HG03439 (cell line): Measurements from ENCODE around the gene JAML.
"Not testable (repeated sequence)": the region's sequence is repeated elsewhere in the genome, so short reads cannot be mapped to it uniquely, and the experiment has no call there.

Experiments used
- ATAC-seq: cut with Tn5 transposase; IDR thresholded peaks from one replicate; pipeline ENCODE4 v1.9.1; 2021; ENCODE audit warnings: mild to moderate bottlenecking, moderate library complexity; ENCODE audit not compliant: unreplicated experiment

Gene JAML

DNA sequence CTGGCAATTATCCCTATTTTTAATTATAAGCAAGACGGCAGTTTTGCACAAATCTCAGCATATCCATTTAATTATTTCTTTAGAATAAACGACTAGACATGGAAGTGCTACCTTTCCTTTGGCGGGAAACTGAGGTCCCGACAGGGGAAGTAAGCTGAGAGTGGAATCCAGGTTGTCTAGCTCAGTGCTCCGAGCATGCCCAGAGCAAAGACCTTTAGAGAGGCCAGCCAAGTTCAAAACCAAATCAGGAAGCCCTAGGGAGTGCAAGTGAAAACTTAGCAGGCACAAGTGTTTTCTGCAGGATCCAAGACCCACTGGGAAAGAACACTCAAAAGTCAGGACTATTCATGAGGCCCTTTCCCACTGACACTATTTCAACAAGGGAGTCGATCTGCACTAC is 25.7 kb downstream of the JAML start:
- no peak for ATAC-seq

DNA sequence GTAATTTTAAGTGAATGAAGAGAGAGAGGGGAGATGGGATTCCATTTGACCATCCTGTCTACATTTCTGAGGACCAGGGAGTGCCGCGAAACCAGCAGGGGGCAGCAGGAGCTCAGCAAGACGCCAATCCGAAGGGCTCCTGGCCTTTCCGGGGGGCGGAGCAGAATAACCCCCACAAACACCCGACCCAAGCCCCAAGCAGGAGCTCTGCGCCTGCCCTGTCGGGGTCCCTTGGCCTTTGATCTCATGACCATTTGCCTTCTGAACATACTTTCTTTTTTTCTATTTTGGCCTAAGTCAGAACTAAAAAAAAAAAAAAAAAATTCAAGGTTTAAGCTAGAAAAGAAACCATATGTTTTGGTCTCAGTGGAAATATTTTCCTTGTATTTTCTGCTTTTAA is 26.4 kb downstream of the JAML start:
- ATAC-seq = no peak

GRCh38 chr11:118194835-118195627 is 29.8 kb downstream of the JAML start:
- ATAC-seq = no peak

DNA sequence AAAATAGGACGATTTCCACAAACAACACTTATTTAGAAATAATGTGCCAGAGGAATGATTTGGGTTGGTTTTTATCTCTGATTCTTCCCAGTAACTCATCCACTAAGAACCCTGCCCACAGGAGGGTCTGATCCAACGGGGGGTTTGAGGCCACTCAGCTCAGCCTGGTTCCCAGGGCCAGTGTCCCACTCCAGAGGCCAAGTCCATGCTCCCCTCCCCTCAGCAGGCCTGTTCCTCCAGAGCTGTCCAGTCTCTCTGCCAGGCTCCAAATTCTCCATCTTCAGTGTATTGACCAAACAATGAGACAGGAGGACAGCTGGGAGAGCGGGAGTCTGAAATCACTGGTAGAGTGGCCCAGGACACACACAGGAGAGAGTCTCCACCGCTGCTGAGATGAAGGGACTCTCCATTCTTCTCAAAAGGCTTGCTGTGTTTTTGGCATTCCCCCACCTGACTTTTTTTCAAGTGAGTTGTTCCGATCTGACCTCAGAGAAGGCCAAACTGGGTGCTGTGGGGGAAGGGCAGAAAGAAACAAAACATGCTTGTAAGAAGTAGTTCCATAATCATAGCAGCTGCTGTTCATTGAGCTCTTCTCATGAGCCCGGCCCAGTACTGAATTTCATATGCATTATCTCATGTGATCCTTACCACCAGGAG is 30.8 kb downstream of the JAML start:
- no peak for ATAC-seq

- ATAC-seq = not testable (repeated sequence)
Observed at GRCh38 chr11:118192817-118193216, 32.0 kb downstream of the JAML start.

DNA sequence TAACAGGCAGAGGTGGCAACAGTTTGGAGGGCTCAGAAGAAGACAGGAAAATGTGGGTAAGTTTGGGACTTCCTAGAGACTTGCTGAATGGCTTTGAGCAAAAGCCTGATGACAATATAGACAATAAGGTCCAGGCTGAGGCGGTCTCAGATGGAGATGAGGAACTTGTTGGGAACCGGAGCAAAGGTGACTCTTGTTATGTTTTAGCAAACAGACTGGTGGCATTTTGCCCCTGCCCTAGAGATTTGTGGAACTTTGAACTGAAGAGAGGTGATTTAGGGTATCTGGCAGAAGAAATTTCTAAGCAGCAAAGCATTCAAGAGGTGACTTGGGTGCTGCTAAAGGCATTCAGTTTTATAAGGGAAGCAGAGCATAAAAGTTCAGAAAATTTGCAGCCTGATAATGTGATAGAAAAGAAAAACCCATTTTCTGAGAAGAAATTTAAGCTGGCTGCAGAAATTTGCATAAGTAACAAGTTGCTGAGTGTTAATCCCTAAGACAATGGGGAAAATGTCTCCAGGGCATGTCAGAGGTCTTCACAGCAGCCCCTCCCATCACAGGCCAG is 33.8 kb downstream of the JAML start:
- ATAC-seq = not testable (repeated sequence)

DNA sequence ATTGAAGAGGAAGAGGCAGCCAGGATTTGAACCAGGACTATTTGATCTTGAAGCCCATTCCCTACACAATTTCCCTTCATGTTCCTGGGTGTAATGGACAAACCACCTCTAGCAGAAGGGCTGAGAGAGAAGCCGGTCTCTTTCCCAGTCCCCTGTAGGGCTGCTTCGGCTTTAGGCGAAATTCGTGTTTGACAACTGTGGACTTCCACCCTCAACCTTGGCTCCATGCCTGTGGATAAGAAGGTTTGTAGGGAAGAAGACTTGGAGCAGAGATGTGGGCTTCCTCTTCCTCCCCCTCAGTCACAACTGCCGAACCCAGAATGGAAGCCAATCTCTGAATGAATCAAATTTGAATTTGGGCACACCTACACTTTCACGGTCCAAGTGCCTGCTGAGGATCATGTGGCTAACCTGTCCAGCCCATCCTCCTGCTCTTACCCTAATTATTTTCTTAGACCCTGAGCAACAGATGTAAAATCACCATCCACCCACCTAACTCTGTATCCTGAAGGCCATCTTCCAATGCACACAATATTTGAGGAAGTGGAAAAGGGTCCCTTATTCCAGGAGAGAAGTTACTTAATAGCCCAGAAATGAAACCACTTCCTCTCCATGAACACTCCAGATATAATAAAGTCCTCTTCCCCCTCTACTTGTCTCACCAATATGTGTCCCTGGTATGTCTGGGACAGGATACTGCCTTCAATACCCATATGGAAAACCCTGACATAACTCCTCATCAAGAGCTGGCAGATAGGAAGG is 38.3 kb downstream of the JAML start:
- ATAC-seq = no peak

- ATAC-seq = no peak
Observed at GRCh38 chr11:118184784-118185579, 39.8 kb downstream of the JAML start.

GRCh38 chr11:118183691-118184090 is 41.1 kb downstream of the JAML start:
- not testable (repeated sequence) for ATAC-seq

DNA sequence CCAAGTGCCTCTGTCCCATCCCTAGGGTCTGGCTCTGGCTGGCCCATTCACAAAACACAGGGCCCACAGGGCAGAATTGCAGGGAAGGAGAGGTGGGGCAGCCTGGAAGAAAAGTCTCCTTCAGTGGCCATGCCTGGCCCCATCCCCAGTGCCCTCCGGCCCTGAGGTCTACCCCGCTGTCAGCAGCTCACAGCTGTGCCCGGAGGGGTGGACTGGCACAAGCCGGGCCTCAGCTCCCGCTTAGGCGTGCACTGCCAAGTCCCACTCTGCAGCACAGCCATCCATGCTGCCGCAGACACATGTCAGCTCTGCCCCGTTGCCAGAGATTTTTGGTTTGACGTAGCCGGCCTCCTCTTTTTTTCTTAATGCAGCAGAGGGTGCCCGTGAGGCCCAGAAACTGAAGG is 44.5 kb downstream of the JAML start:
- ATAC-seq = no peak

- ATAC-seq = no peak
Observed at GRCh38 chr11:118176778-118177134, 48.1 kb downstream of the JAML start.

DNA sequence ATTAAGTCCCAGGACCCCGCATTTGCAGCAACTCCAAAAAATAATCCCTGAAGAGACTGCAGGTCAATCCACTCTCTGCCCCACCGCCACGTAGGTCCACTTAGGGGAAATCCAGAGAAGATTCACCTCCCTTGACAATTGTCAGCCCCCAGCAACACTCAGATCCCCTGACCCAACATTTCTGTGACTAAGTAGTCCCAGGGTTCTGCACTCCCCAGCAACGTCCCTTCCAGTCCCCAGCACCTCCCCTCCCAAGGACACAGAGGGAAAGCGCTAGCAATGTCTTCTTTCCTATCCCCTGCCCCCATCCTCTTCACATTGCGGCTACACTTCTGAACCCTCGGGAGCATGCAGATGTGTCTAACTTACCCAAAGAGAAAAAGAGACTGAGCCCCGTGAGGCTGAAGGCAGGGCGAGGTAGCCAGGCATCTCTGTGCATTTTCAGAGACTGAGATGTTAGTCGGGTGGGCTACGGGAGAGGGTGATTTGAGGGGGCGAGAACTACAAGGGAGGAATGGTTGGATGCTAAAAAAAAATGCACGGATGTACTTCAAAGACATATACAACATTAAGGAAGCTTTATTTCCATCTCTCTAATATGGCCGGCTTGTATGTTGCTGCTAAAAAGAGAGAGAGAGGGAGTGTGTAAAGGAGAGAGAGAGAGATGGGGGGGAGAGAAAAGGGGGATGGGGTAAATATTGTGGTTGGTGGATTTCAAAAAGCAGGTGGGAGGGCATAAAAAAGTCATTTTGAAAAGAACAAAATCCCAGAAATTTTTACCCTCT is 48.6 kb downstream of the JAML start, which contains the start of gene SCN2B:
SCN2B (minus strand) TSS at position 647 of the 785 bp plus-strand sequence; CDS start at position 439, 208 bp downstream.
- no peak for ATAC-seq

- ATAC-seq = no peak
Observed at GRCh38 chr11:118175031-118175992, 49.5 kb downstream of the JAML start.

DNA sequence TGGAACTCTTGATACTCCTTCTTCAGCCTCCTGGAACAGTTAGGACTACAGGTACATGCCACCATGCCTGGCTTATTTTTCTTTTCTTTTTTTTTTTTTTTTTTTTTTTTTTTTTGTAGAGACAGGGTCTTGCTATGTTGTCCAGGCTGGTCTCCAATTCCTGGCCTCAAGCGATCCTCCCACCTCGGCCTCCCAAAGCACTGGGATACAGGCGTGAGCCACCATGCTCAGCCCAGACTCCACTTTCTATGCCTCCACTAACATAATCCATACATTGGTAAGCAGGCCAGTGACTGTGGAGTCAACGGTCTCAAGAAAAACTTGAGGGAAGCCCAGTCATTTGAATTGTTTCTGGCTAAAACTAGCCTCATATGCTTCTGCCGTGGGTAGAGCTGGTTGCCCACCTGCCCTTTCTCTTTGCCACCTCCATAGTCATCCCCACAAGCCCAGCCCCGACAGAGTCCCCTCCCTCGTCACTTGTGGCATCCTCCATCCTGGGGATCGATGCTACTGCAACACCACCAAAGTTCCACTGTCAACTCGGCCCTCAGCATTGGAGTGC is 50.7 kb downstream of the JAML start:
- ATAC-seq = no peak

DNA sequence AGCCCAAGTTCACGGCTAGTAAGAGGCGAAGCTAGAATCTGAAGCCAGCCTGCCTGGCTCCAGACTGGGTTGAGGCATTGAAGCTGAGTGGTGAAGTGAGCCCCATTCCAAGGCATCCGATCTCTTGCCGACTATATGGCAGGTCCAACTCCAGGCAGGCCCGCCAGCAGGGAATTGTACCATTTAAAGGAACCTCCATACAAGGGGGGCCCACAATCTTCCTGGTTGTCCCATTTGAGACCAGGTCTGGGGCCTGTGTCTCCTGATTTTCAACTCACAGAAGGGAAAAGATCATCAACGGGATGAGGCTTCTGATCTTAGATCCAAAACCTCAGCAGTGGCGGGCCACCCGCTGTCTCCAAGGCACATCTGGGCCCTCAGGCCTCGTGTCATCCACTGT is 52.5 kb downstream of the JAML start:
- no peak for ATAC-seq

DNA sequence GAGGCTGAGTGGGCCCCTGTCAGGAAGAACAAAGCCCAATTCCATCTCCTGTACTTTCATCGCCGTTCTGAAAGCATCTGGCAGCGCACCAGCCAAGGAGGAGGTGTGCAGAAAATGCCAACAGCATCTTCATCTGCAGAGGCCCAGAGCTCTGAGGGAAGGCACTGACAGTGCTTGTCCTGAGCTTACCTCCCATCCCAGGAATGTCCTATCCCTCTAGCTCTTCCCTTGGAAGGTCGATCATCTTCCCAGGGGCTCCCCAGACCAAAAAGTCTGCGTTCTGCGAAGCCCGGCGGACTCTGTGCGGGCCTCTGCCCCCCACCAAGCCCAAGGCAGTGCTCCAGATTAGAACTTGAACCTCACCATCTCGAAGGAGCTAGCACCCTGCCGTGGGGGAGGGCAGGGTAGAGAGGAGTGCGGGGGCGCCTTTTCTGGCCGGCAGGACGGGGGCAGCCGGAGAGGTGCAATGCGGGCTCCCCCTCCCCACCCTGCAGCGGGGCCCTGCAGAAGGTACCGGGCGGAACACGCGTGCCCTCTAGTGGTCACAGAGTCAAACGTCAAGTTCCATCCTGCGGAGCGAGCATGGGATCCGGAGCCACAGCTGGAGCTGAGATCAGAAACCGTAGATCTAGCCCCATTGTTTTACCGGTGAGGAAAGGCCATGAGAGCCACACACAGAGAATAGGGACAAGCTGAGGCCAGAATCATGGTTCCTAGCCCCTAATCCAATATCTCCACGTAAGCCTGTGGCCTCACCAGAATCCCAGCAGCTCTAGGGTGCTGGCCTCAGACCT is 53.3 kb downstream of the JAML start:
- ATAC-seq = peak; percentile 54

GRCh38 chr11:118170882-118171268 is 53.9 kb downstream of the JAML start:
- no peak for ATAC-seq

DNA sequence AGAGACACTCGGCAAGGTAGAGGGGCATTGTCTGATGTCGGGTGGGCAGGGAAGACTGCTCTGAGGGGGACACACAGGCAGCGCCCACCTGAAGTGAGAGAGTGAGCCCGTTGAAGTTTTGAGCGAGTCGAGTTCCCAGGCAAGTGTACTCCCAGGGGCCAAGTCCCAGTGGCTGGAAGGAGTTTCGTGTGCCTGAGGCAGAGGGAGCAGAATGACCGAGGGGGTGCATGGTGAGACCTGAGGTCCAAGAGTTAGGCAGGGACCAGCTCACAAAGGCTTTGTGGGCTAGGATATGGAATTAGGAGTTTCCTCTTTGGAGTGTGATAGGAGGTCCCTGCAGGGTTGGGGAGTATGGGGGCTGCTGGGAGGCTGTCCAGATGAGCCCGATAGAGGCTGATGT is 54.6 kb downstream of the JAML start:
- no peak for ATAC-seq
